Mesendoderm (in vitro differentiated cells): ENCODE measurements around the gene TCAF1.
A peak's percentile ranks its signal among the peaks of the same experiment; 100 is the strongest.

ENCODE experiments used
- DNase-seq: peaks from one replicate; pipeline ENCODE4 v3.0.0; 2013
- H2AK5ac ChIP-seq: 2 replicates; pipeline ENCODE4 v1.6.1; 2013; ENCODE audit warnings: low read length, inconsistent platforms
- H2BK120ac ChIP-seq: 2 replicates; pipeline ENCODE4 v1.6.1; 2013; ENCODE audit warnings: low read depth, mild to moderate bottlenecking, low read length, moderate library complexity, mixed read lengths
- H2BK15ac ChIP-seq: replicated peaks from 2 replicates; pipeline ENCODE4 v1.6.1; 2013; ENCODE audit warnings: low read depth, mild to moderate bottlenecking, moderate library complexity
- H2BK5ac ChIP-seq: 2 replicates; pipeline ENCODE4 v1.6.1; 2013; ENCODE audit warnings: low read length, inconsistent platforms
- H3K18ac ChIP-seq: 2 replicates; pipeline ENCODE4 v1.6.1; 2013; ENCODE audit warnings: mild to moderate bottlenecking, low read length, mixed read lengths
- H3K23ac ChIP-seq: one replicate; pipeline ENCODE4 v1.6.1; 2013; ENCODE audit warnings: low read length
- H3K27ac ChIP-seq: 2 replicates; pipeline ENCODE4 v1.5.1; 2013; ENCODE audit warnings: low read depth, mild to moderate bottlenecking, inconsistent platforms, low read length, moderate library complexity
- H3K27me3 ChIP-seq: 2 replicates; pipeline ENCODE4 v1.6.1; 2013; ENCODE audit warnings: low read length, control low read depth, mild to moderate bottlenecking, inconsistent platforms; ENCODE audit not compliant: insufficient read depth, poor library complexity
- H3K36me3 ChIP-seq: 2 replicates; pipeline ENCODE4 v1.6.1; 2013; ENCODE audit warnings: low read length, inconsistent platforms; ENCODE audit not compliant: control insufficient read depth, insufficient read depth
- H3K4ac ChIP-seq: one replicate; pipeline ENCODE4 v1.6.1; 2013; ENCODE audit warnings: low read depth, mild to moderate bottlenecking, low read length, moderate library complexity
- H3K4me1 ChIP-seq: 2 replicates; pipeline ENCODE4 v1.6.1; 2013; ENCODE audit warnings: low read depth, low read length, inconsistent platforms; ENCODE audit not compliant: control insufficient read depth
- H3K4me2 ChIP-seq: 2 replicates; pipeline ENCODE4 v1.6.1; 2013; ENCODE audit warnings: low read length
- H3K4me3 ChIP-seq: 2 replicates; pipeline ENCODE4 v1.5.1; 2013; ENCODE audit warnings: mild to moderate bottlenecking, low read length
- H3K56ac ChIP-seq: one replicate; pipeline ENCODE4 v1.6.1; 2013; ENCODE audit warnings: low read length
- H3K79me1 ChIP-seq: 2 replicates; pipeline ENCODE4 v1.6.1; 2013; ENCODE audit warnings: low read length, inconsistent platforms
- H3K79me2 ChIP-seq: 2 replicates; pipeline ENCODE4 v1.6.1; 2013; ENCODE audit warnings: mild to moderate bottlenecking, low read length; ENCODE audit not compliant: control insufficient read depth, insufficient read depth
- H3K9ac ChIP-seq: 2 replicates; pipeline ENCODE4 v1.6.1; 2013; ENCODE audit warnings: low read length, inconsistent platforms
- H4K5ac ChIP-seq: one replicate; pipeline ENCODE4 v1.6.1; 2013; ENCODE audit warnings: low read length
- H4K8ac ChIP-seq: one replicate; pipeline ENCODE4 v1.6.1; 2013; ENCODE audit warnings: low read depth, mild to moderate bottlenecking, control low read depth, low read length, moderate library complexity
- WGBS: extraction: QIAGEN DNeasy Blood & Tissue Kit; methylation state at CpG from one replicate; pipeline ENCODE4 v1.1.7; 2013; ENCODE audit warnings: low lambda C conversion rate, missing lambda C conversion rate; ENCODE audit not compliant: insufficient coverage; ENCODE audit errors: extremely low coverage; 5-methylcytosine and 5-hydroxymethylcytosine counted together

Gene TCAF1

GRCh38 chr7:143936087-143937009 is 34.4 kb upstream of the TCAF1 start:
- Histone ChIP-seq H2BK5ac (no peak overlapping the region), H3K4me1 (no peaks in the 10 kb centered on the region), H3K18ac (no peak overlapping the region), H4K5ac (no peak overlapping the region), H3K9ac (no peak overlapping the region), H2BK15ac (no peak overlapping the region), H3K4ac (no peak overlapping the region), H3K79me1 (no peaks in the 10 kb centered on the region), H3K36me3 (no peaks in the 10 kb centered on the region), H2BK120ac (no peak overlapping the region), H3K56ac (no peak overlapping the region), H3K79me2 (no peaks in the 10 kb centered on the region), H2AK5ac (no peak overlapping the region), H3K27ac (no peak overlapping the region), H3K23ac (no peak overlapping the region), H3K27me3 (no peaks in the 10 kb centered on the region), H3K4me3 (no peak overlapping the region), H4K8ac (no peak overlapping the region), H3K4me2 (no peak overlapping the region)
- no CpG with 5 or more reads among the region's 4 CpGs for WGBS
- DNase-seq, result no peak

- no peak within 1 kb of the TSS for H2BK120ac ChIP-seq
- H3K4me1 ChIP-seq, result no peaks in the 10 kb centered on the region
- H3K4me3 ChIP-seq, result no peak within 1 kb of the TSS
- DNase-seq, result no peak
- H4K5ac ChIP-seq, result no peak within 1 kb of the TSS
- H4K8ac ChIP-seq, result no peak within 1 kb of the TSS
- H3K4me2 ChIP-seq, result no peak within 1 kb of the TSS
- H3K9ac ChIP-seq, result no peak within 1 kb of the TSS
- H3K4ac ChIP-seq, result no peak within 1 kb of the TSS
- H2BK15ac ChIP-seq, result no peak within 1 kb of the TSS
- H3K23ac ChIP-seq, result no peak within 1 kb of the TSS
- no peak within 1 kb of the TSS for H3K18ac ChIP-seq
- H3K56ac ChIP-seq, result no peak within 1 kb of the TSS
- no peaks in the 10 kb centered on the region for H3K27me3 ChIP-seq
- H2BK5ac ChIP-seq, result no peak within 1 kb of the TSS
- no peaks in the 10 kb centered on the region for H3K79me2 ChIP-seq
- H3K79me1 ChIP-seq, result no peaks in the 10 kb centered on the region
- no CpG with 5 or more reads among the region's 3 CpGs for WGBS
- H3K36me3 ChIP-seq, result no peaks in the 10 kb centered on the region
- no peak within 1 kb of the TSS for H3K27ac ChIP-seq
- H2AK5ac ChIP-seq, result no peak within 1 kb of the TSS
Measured at GRCh38 chr7:143934526-143935325, 32.8 kb upstream of the TCAF1 start, which contains the start of gene OR2F2. OR2F2 (plus strand) TSS chr7:143935233; CDS start chr7:143935233, 0 bp downstream.

GRCh38 chr7:143931739-143932138 is 29.8 kb upstream of the TCAF1 start:
- Histone ChIP-seq H4K5ac (no peak overlapping the region), H3K9ac (no peak overlapping the region), H3K4me1 (no peaks in the 10 kb centered on the region), H2BK5ac (no peak overlapping the region), H3K23ac (no peak overlapping the region), H3K36me3 (no peaks in the 10 kb centered on the region), H2BK15ac (no peak overlapping the region), H2BK120ac (no peak overlapping the region), H3K18ac (no peak overlapping the region), H3K79me1 (no peaks in the 10 kb centered on the region), H3K27me3 (no peaks in the 10 kb centered on the region), H3K4me3 (no peak overlapping the region), H3K79me2 (no peaks in the 10 kb centered on the region), H2AK5ac (no peak overlapping the region), H3K4me2 (no peak overlapping the region), H4K8ac (no peak overlapping the region), H3K27ac (no peak overlapping the region), H3K56ac (no peak overlapping the region), H3K4ac (no peak overlapping the region)
- no peak for DNase-seq

GRCh38 chr7:143929224-143929920 is 27.4 kb upstream of the TCAF1 start:
- Histone ChIP-seq H4K5ac (no peak overlapping the region), H2AK5ac (no peak overlapping the region), H3K4ac (no peak overlapping the region), H3K36me3 (no peaks in the 10 kb centered on the region), H3K18ac (no peak overlapping the region), H3K4me3 (no peak overlapping the region), H4K8ac (no peak overlapping the region), H3K9ac (no peak overlapping the region), H3K4me1 (no peaks in the 10 kb centered on the region), H3K27ac (no peak overlapping the region), H3K79me1 (no peaks in the 10 kb centered on the region), H3K27me3 (no peaks in the 10 kb centered on the region), H2BK5ac (no peak overlapping the region), H3K56ac (no peak overlapping the region), H3K23ac (no peak overlapping the region), H2BK120ac (no peak overlapping the region), H2BK15ac (no peak overlapping the region), H3K79me2 (no peaks in the 10 kb centered on the region), H3K4me2 (no peak overlapping the region)
- no peak for DNase-seq
- WGBS, result no CpG with 5 or more reads among the region's 1 CpG

- no peak overlapping the region for H2BK120ac ChIP-seq
- H2AK5ac ChIP-seq, result no peak overlapping the region
- H3K27me3 ChIP-seq, result no peaks in the 10 kb centered on the region
- H3K79me1 ChIP-seq, result no peaks in the 10 kb centered on the region
- H3K4ac ChIP-seq, result no peak overlapping the region
- no peak overlapping the region for H3K18ac ChIP-seq
- DNase-seq, result peak; percentile 65
- no CpG with 5 or more reads among the region's 1 CpG for WGBS
- no peak overlapping the region for H4K5ac ChIP-seq
- no peak overlapping the region for H2BK15ac ChIP-seq
- H4K8ac ChIP-seq, result no peak overlapping the region
- no peaks in the 10 kb centered on the region for H3K79me2 ChIP-seq
- H3K4me1 ChIP-seq, result no peaks in the 10 kb centered on the region
- no peaks in the 10 kb centered on the region for H3K36me3 ChIP-seq
- H3K4me3 ChIP-seq, result no peak overlapping the region
- H3K23ac ChIP-seq, result no peak overlapping the region
- no peak overlapping the region for H3K27ac ChIP-seq
- H3K56ac ChIP-seq, result no peak overlapping the region
- no peak overlapping the region for H3K4me2 ChIP-seq
- no peak overlapping the region for H3K9ac ChIP-seq
- H2BK5ac ChIP-seq, result no peak overlapping the region
Measured at GRCh38 chr7:143924851-143925250, 22.9 kb upstream of the TCAF1 start.
